ENCODE results near the gene ZMYND10. TPM values are rescaled to one million over a fixed set of nuclear protein-coding genes. Genes with fewer than 3 reads are reported as not detected.

ZMYND10 gene
- total RNA-seq, 3 donors from 2014 or later (not counting 1 experiment from before 2014, with no cell fraction given): 3.0 to 6.3 (median 3.5) TPM

GRCh38 chr3:50388016-50388719 lies 42.6 kb upstream of the ZMYND10 start:
- no peaks in the 10 kb centered on the region for H3K9me3 ChIP-seq (ENCODE audit: control insufficient read depth, insufficient read depth, low read length)
- H3K27ac Mint-ChIP-seq: no peak overlapping the region
- intact Hi-C loops (cut with micrococcal nuclease): no loop called here
- TF ChIP-seq CTCF (IDR thresholded peaks at IDR 0.05): no peak
- no peaks in the 10 kb centered on the region for H3K9me3 Mint-ChIP-seq
- no peaks in the 10 kb centered on the region for H3K36me3 Mint-ChIP-seq
- no peak overlapping the region for H3K4me3 Mint-ChIP-seq
- H3K4me1 ChIP-seq (ENCODE audit: control insufficient read depth, insufficient read depth, low read length): peaks cover 24% of the 10 kb centered on the region
- no peaks in the 10 kb centered on the region for H3K36me3 ChIP-seq (ENCODE audit: control insufficient read depth, insufficient read depth, low read length)
- H3K27ac ChIP-seq (ENCODE audit: low read length): no peak overlapping the region
- ATAC-seq (no peak), DNase-seq (peak in 1 of 2 donors; percentile 13)
- no peaks in the 10 kb centered on the region for H3K27me3 Mint-ChIP-seq (ENCODE audit: low read depth in 2 of 2)
- H3K4me3 ChIP-seq (ENCODE audit: low read length): no peak overlapping the region
- peaks cover 16 to 27% of the 10 kb centered on the region in 2 donors for H3K4me1 Mint-ChIP-seq
- 84% methylated on average over 24 of the region's 25 CpGs for WGBS (ENCODE audit: insufficient coverage)
- no peaks in the 10 kb centered on the region for H3K27me3 ChIP-seq (ENCODE audit: control insufficient read depth, insufficient read depth, low read length)

- H3K9me3 ChIP-seq (ENCODE audit: control insufficient read depth, insufficient read depth, low read length): no peaks in the 10 kb centered on the region
- H3K4me1 ChIP-seq (ENCODE audit: control insufficient read depth, insufficient read depth, low read length): peaks cover under 1% of the 10 kb centered on the region
- no peaks in the 10 kb centered on the region for H3K36me3 ChIP-seq (ENCODE audit: control insufficient read depth, insufficient read depth, low read length)
- TF ChIP-seq CTCF (IDR thresholded peaks at IDR 0.05): no peak
- Mint-ChIP-seq H3K9me3 (no peaks in the 10 kb centered on the region), H3K36me3 (no peaks in the 10 kb centered on the region), H3K4me3 (no peak overlapping the region), H3K4me1 (peaks cover 0 to 13% of the 10 kb centered on the region in 2 donors), H3K27me3 (ENCODE audit: low read depth in 2 of 2) (no peaks in the 10 kb centered on the region), H3K27ac (no peak overlapping the region)
- intact Hi-C loops (cut with micrococcal nuclease): no loop called here
- no peak for ATAC-seq
- no peaks in the 10 kb centered on the region for H3K27me3 ChIP-seq (ENCODE audit: control insufficient read depth, insufficient read depth, low read length)
- no peak overlapping the region for H3K27ac ChIP-seq (ENCODE audit: low read length)
- DNase-seq: no peak
- H3K4me3 ChIP-seq (ENCODE audit: low read length): no peak overlapping the region
- WGBS (ENCODE audit: insufficient coverage): 58% methylated on average over 12 of the region's 13 CpGs
Measured at GRCh38 chr3:50385754-50386153, 40.2 kb upstream of the ZMYND10 start.

GRCh38 chr3:50383750-50384149 lies 38.2 kb upstream of the ZMYND10 start:
- no peaks in the 10 kb centered on the region for H3K9me3 ChIP-seq (ENCODE audit: control insufficient read depth, insufficient read depth, low read length)
- Mint-ChIP-seq H3K27me3 (ENCODE audit: low read depth in 2 of 2) (no peaks in the 10 kb centered on the region), H3K4me1 (peaks cover 0 to 13% of the 10 kb centered on the region in 2 donors), H3K27ac (no peak overlapping the region), H3K9me3 (no peaks in the 10 kb centered on the region), H3K36me3 (no peaks in the 10 kb centered on the region), H3K4me3 (no peak overlapping the region)
- no peak overlapping the region for H3K27ac ChIP-seq (ENCODE audit: low read length)
- no peak for TF ChIP-seq CTCF (IDR thresholded peaks at IDR 0.05)
- no peak overlapping the region for H3K4me3 ChIP-seq (ENCODE audit: low read length)
- intact Hi-C loops (cut with micrococcal nuclease): no loop called here
- WGBS (ENCODE audit: insufficient coverage): 92% methylated on average over 6 of the region's 6 CpGs
- H3K4me1 ChIP-seq (ENCODE audit: control insufficient read depth, insufficient read depth, low read length): no peaks in the 10 kb centered on the region
- DNase-seq (no peak), ATAC-seq (no peak)
- no peaks in the 10 kb centered on the region for H3K27me3 ChIP-seq (ENCODE audit: control insufficient read depth, insufficient read depth, low read length)
- no peaks in the 10 kb centered on the region for H3K36me3 ChIP-seq (ENCODE audit: control insufficient read depth, insufficient read depth, low read length)

- H3K4me3 ChIP-seq (ENCODE audit: low read length): no peak overlapping the region
- no peaks in the 10 kb centered on the region for H3K36me3 Mint-ChIP-seq
- no peaks in the 10 kb centered on the region for H3K36me3 ChIP-seq (ENCODE audit: control insufficient read depth, insufficient read depth, low read length)
- intact Hi-C loops (cut with micrococcal nuclease): no loop called here
- H3K4me1 ChIP-seq (ENCODE audit: control insufficient read depth, insufficient read depth, low read length): no peaks in the 10 kb centered on the region
- H3K27me3 Mint-ChIP-seq (ENCODE audit: low read depth in 2 of 2): no peaks in the 10 kb centered on the region
- peaks cover 0 to 18% of the 10 kb centered on the region in 2 donors for H3K4me1 Mint-ChIP-seq
- ATAC-seq (no peak), DNase-seq (no peak)
- no peaks in the 10 kb centered on the region for H3K27me3 ChIP-seq (ENCODE audit: control insufficient read depth, insufficient read depth, low read length)
- H3K4me3 Mint-ChIP-seq: no peak overlapping the region
- H3K9me3 Mint-ChIP-seq: no peaks in the 10 kb centered on the region
- 97% methylated on average over 12 of the region's 12 CpGs for WGBS (ENCODE audit: insufficient coverage)
- no peak for TF ChIP-seq CTCF (IDR thresholded peaks at IDR 0.05)
- H3K9me3 ChIP-seq (ENCODE audit: control insufficient read depth, insufficient read depth, low read length): no peaks in the 10 kb centered on the region
- H3K27ac ChIP-seq (ENCODE audit: low read length): no peak overlapping the region
- no peak overlapping the region for H3K27ac Mint-ChIP-seq
Measured at GRCh38 chr3:50382722-50383121, 37.2 kb upstream of the ZMYND10 start.

All from natural killer cell (primary cell).